Motor neuron (in vitro differentiated cells): ENCODE results near the gene PEX14. TPM values are rescaled to one million over a fixed set of nuclear protein-coding genes. Genes with fewer than 3 reads are reported as not detected.

Experiments
- ATAC-seq, 8 experiments: fragments of 200-7000 bp; cut with Tn5 transposase; replicated peaks in 6 of 8; 2 replicates each; pipeline ENCODE4 v1.8.0; 2021; ENCODE audit warnings: mild to moderate bottlenecking in 8 of 8, moderate library complexity in 8 of 8
- H3K27ac ChIP-seq, 2 donors: fragments of 250-450 bp; sonication (Bioruptor Pico); 2 replicates each; pipeline ENCODE4 v1.9.0; 2021; ENCODE audit warnings: antibody characterized with exemption in 2 of 2, mild to moderate bottlenecking in 2 of 2, moderate library complexity in 1 of 2
- H3K4me1 ChIP-seq, 2 donors: fragments of 250-450 bp; sonication (Bioruptor Pico); replicated peaks in 1 of 2; 2 replicates each; pipeline ENCODE4 v1.6.1; 2021; ENCODE audit warnings: antibody characterized with exemption in 2 of 2, mild to moderate bottlenecking in 2 of 2, moderate library complexity in 1 of 2
- H3K4me3 ChIP-seq, 5 donors: fragments of 250-450 bp; sonication (Bioruptor Pico); 2 replicates each; pipeline ENCODE4 v1.9.0; 2021; ENCODE audit warnings: antibody characterized with exemption in 5 of 5, mild to moderate bottlenecking in 5 of 5, moderate library complexity in 4 of 5
- WGBS, 10 experiments: fragments of 450-650 bp; shearing (Covaris generic); methylation state at CpG; one replicate each; pipeline ENCODE4 v1.0.0; 2022; 5-methylcytosine and 5-hydroxymethylcytosine counted together
- in situ Hi-C, 9 experiments: fragments of 400-800 bp; cut with MboI; loops; one replicate each; pipeline ENCODE4 v1.15.0; 2021; ENCODE audit warnings: low sequenced_read_pairs in 9 of 9, low pct_unique_long_range_greater_than_20kb in 2 of 9; ENCODE audit not compliant: unreplicated experiment in 9 of 9
- total RNA-seq, 8 experiments: library from RNA; unstranded; fragments of 300-600 nt; gene quantifications; 2 replicates each; pipeline versions ENCODE4 v1.2.3 to v1.2.4, GENCODE V29; 2022

The PEX14 gene
- total RNA-seq, 8 experiments from 2014 or later: 16.9 to 31.1 (median 23.4) TPM

GRCh38 chr1:10517677-10517982 lies 42.9 kb downstream of the PEX14 start:
- Histone ChIP-seq H3K4me1 (peaks cover 27 to 32% of the 10 kb centered on the region in 2 donors), H3K4me3 (no peak overlapping the region), H3K27ac (no peak overlapping the region)
- WGBS, 10 experiments: 75 to 97% (median 87%) methylated on average over 1 to 2 of the region's 2 CpGs
- no peak for ATAC-seq
- in situ Hi-C loops: loop anchor here in 8 of 9 experiments (25.0 kb wide), 3 partner anchors 345 to 445 kb away; no protein-coding TSS in a partner anchor

GRCh38 chr1:10519016-10519417 lies 44.3 kb downstream of the PEX14 start:
- in situ Hi-C loops: loop anchor here in 8 of 9 experiments (25.0 kb wide), 3 partner anchors 343 to 443 kb away; no protein-coding TSS in a partner anchor
- Histone ChIP-seq H3K4me1 (peaks cover 27 to 28% of the 10 kb centered on the region in 2 donors), H3K4me3 (no peak overlapping the region), H3K27ac (no peak overlapping the region)
- peak; percentile 67 to 97 (median 90) for ATAC-seq
- WGBS, 10 experiments: 0 to 100% (median 27%) methylated on average over 1 to 4 of the region's 7 CpGs; no CpG with 5 or more reads in 3 of the 10 experiments

GRCh38 chr1:10520497-10520896 lies 45.7 kb downstream of the PEX14 start:
- Histone ChIP-seq H3K4me1 (peaks cover 20 to 28% of the 10 kb centered on the region in 2 donors), H3K4me3 (no peak overlapping the region), H3K27ac (no peak overlapping the region)
- in situ Hi-C loops: loop anchor here in 8 of 9 experiments (25.0 kb wide), 3 partner anchors 342 to 442 kb away; no protein-coding TSS in a partner anchor
- WGBS, 10 experiments: 80 to 98% (median 94%) methylated on average over 3 to 6 of the region's 6 CpGs
- ATAC-seq: no peak

GRCh38 chr1:10520952-10521351 lies 46.2 kb downstream of the PEX14 start:
- H3K4me1 ChIP-seq: peaks cover 20 to 28% of the 10 kb centered on the region in 2 donors
- ATAC-seq: no peak
- WGBS, 10 experiments: 71 to 100% (median 88%) methylated on average over 1 of the region's 1 CpG

GRCh38 chr1:10521537-10522157 lies 46.9 kb downstream of the PEX14 start:
- Histone ChIP-seq H3K27ac (no peak overlapping the region), H3K4me1 (peaks cover 20 to 28% of the 10 kb centered on the region in 2 donors), H3K4me3 (no peak overlapping the region)
- in situ Hi-C loops: loop anchor here in 8 of 9 experiments (25.0 kb wide), 3 partner anchors 341 to 441 kb away; no protein-coding TSS in a partner anchor
- WGBS, 10 experiments: 33 to 98% (median 91%) methylated on average over 1 to 8 of the region's 8 CpGs; no CpG with 5 or more reads in 1 of the 10 experiments
- no peak for ATAC-seq

More at GRCh38 chr1:10520952-10521351, 46.2 kb downstream of the PEX14 start:
- Histone ChIP-seq H3K4me3 (no peak overlapping the region), H3K27ac (no peak overlapping the region)
- in situ Hi-C loops: loop anchor here in 8 of 9 experiments (25.0 kb wide), 3 partner anchors 341 to 441 kb away; no protein-coding TSS in a partner anchor

GRCh38 chr1:10522322-10522860 lies 47.6 kb downstream of the PEX14 start:
- Histone ChIP-seq H3K4me3 (no peak overlapping the region), H3K27ac (no peak overlapping the region), H3K4me1 (peaks cover 20 to 24% of the 10 kb centered on the region in 2 donors)
- 21 to 91% (median 78%) methylated on average over 2 to 3 of the region's 3 CpGs; no CpG with 5 or more reads in 1 of the 10 experiments for WGBS, 10 experiments
- in situ Hi-C loops: loop anchor here in 8 of 9 experiments (25.0 kb wide), 3 partner anchors 340 to 440 kb away; no protein-coding TSS in a partner anchor
- no peak for ATAC-seq

GRCh38 chr1:10525208-10525607 lies 50.5 kb downstream of the PEX14 start:
- in situ Hi-C loops: no loop called here
- Histone ChIP-seq H3K27ac (no peak overlapping the region), H3K4me1 (peaks cover 18 to 28% of the 10 kb centered on the region in 2 donors), H3K4me3 (no peak overlapping the region)
- ATAC-seq: no peak
- 90 to 100% (median 98%) methylated on average over 2 to 5 of the region's 5 CpGs for WGBS, 10 experiments

GRCh38 chr1:10528066-10529014 lies 53.6 kb downstream of the PEX14 start:
- H3K4me3 ChIP-seq: no peak overlapping the region
- WGBS, 10 experiments: 7 to 73% (median 32%) methylated on average over 3 to 13 of the region's 13 CpGs; no CpG with 5 or more reads in 1 of the 10 experiments

GRCh38 chr1:10529091-10529490 lies 54.3 kb downstream of the PEX14 start:
- no peak overlapping the region for H3K4me3 ChIP-seq
- WGBS, 10 experiments: 41 to 100% (median 56%) methylated on average over 1 to 12 of the region's 12 CpGs; no CpG with 5 or more reads in 1 of the 10 experiments
- ATAC-seq: no peak
- H3K27ac ChIP-seq: no peak overlapping the region
- H3K4me1 ChIP-seq: peaks cover 40 to 64% of the 10 kb centered on the region in 2 donors
- in situ Hi-C loops: no loop called here

More at GRCh38 chr1:10528066-10529014, 53.6 kb downstream of the PEX14 start:
- Histone ChIP-seq H3K27ac (no peak overlapping the region), H3K4me1 (peaks cover 40 to 56% of the 10 kb centered on the region in 2 donors)
- in situ Hi-C loops: no loop called here
- peak in 7 of 8 experiments; percentile 87 to 100 (median 93) for ATAC-seq

- WGBS, 10 experiments: 26 to 100% (median 60%) methylated on average over 1 to 3 of the region's 3 CpGs
- no peak for ATAC-seq
- in situ Hi-C loops: no loop called here
- Histone ChIP-seq H3K4me1 (peaks cover 40 to 69% of the 10 kb centered on the region in 2 donors), H3K27ac (no peak overlapping the region), H3K4me3 (no peak overlapping the region)
Measured at GRCh38 chr1:10529765-10530164, 55.0 kb downstream of the PEX14 start.

- peak in 6 of 8 experiments; percentile 50 to 79 (median 76) for ATAC-seq
- no peak overlapping the region for H3K4me3 ChIP-seq
- whole genome bisulfite sequencing, 10 experiments: 8 to 100% (median 18%) methylated on average over 2 to 20 of the region's 20 CpGs; no CpG with 5 or more reads in 1 of the 10 experiments
- no peak overlapping the region for H3K27ac ChIP-seq
- H3K4me1 ChIP-seq: peaks cover 40 to 69% of the 10 kb centered on the region in 2 donors
- in situ Hi-C loops: no loop called here
Measured at GRCh38 chr1:10530281-10530740, 55.6 kb downstream of the PEX14 start.

GRCh38 chr1:10530756-10531495 lies 56.2 kb downstream of the PEX14 start:
- Histone ChIP-seq H3K27ac (peak overlapping the region in 1 of 2 donors; percentile 3), H3K4me3 (no peak overlapping the region), H3K4me1 (peaks cover 40 to 69% of the 10 kb centered on the region in 2 donors)
- peak in 2 of 8 experiments; percentile 7 to 39 for ATAC-seq
- WGBS, 10 experiments: 55 to 100% (median 62%) methylated on average over 3 to 17 of the region's 17 CpGs; no CpG with 5 or more reads in 1 of the 10 experiments
- in situ Hi-C loops: no loop called here
